Heart right ventricle (tissue), 16 donors: ENCODE results near the gene IGSF21. TPM values are rescaled to one million over a fixed set of nuclear protein-coding genes. Genes with fewer than 3 reads are reported as not detected.

Experiments used
- ATAC-seq, 8 donors: fragments of 200-7000 bp; cut with Tn5 transposase; one replicate each; pipeline ENCODE4 v1.9.1; 2020; ENCODE audit warnings: mild to moderate bottlenecking in 8 of 8, moderate library complexity in 8 of 8, moderate number of reproducible peaks in 1 of 8
- DNase-seq, 2 donors: peaks; one replicate each; pipeline ENCODE4 v3.0.0-alpha.2; 2020
- H3K27ac ChIP-seq, 10 donors: fragments of 200-600 bp; sonication (generic) in 2 of 10; one replicate each; pipeline versions ENCODE4 v1.5.0 to v1.8.0; 2020 to 2022; ENCODE audit warnings: mild to moderate bottlenecking in 3 of 10
- H3K27me3 ChIP-seq, 7 donors: fragments of 200-600 bp; one replicate each; pipeline ENCODE4 v1.8.0; 2021 to 2022; ENCODE audit warnings: mild to moderate bottlenecking in 2 of 7
- H3K36me3 ChIP-seq, 9 donors: fragments of 200-600 bp; sonication (generic) in 1 of 9; one replicate each; pipeline versions ENCODE4 v1.5.0 to v1.8.0; 2020 to 2022; ENCODE audit warnings: mild to moderate bottlenecking in 2 of 9
- H3K4me1 ChIP-seq, 9 donors: fragments of 200-600 bp; sonication (generic) in 1 of 9; one replicate each; pipeline versions ENCODE4 v1.5.0 to v1.8.0; 2020 to 2022; ENCODE audit warnings: mild to moderate bottlenecking in 4 of 9
- H3K4me3 ChIP-seq, 10 donors: fragments of 200-600 bp; sonication (generic) in 2 of 10; one replicate each; pipeline versions ENCODE4 v1.5.0 to v1.8.0; 2020 to 2022; ENCODE audit warnings: mild to moderate bottlenecking in 7 of 10, moderate library complexity in 2 of 10
- H3K9me3 ChIP-seq, 11 donors: fragments of 200-600 bp in 10 of 11; sonication (generic) in 2 of 11; one replicate each; pipeline versions ENCODE4 v1.5.0 to v1.8.0; 2013 to 2022; ENCODE audit warnings: mild to moderate bottlenecking in 2 of 11, control low read depth in 1 of 11, moderate library complexity in 1 of 11
- CTCF ChIP-seq, 9 donors: fragments of 200-600 bp; sonication (generic) in 2 of 9; IDR thresholded peaks; one replicate each; pipeline versions ENCODE4 v1.5.0 to v1.8.0; 2021 to 2022; ENCODE audit warnings: antibody characterized with exemption in 9 of 9, mild to moderate bottlenecking in 5 of 9, moderate library complexity in 1 of 9
- WGBS, 2 donors: extraction: QIAGEN DNeasy Blood & Tissue Kit; methylation state at CpG; one replicate each; pipeline ENCODE4 v1.1.7; 2013; ENCODE audit warnings: inconsistent platforms in 1 of 2; 5-methylcytosine and 5-hydroxymethylcytosine counted together
- intact Hi-C, 10 donors: fragments of 100-400 bp; cut with DNase I; formaldehyde crosslinking; loops; one replicate each; pipeline versions ENCODE4 v1.11.1 to v1.14.2; 2022
- polyA plus RNA-seq, 2 donors: library from polyadenylated mRNA; stranded (reverse); fragments of 200-250 nt; gene quantifications; one replicate each; pipeline ENCODE4 v1.2.3, GENCODE V29; 2013
- total RNA-seq, 10 donors: library from RNA; stranded (reverse); fragmentation: NEBNext Ultra II Directional in 3 of 10; extraction: Animal tissue kit (Norgen Biotek cat#: 25700) in 3 of 10; gene quantifications; one replicate each; pipeline versions ENCODE4 v1.2.1 to v1.2.4, GENCODE V29; 2021 to 2023
- donor health status: Arrhythmogenic right ventricular cardiomyopathy.
- donor health status: ischemic (EF 13 %, LVEDD 7.1; RV severe dilation, severe dysfunction).
- donor health status: healthy with polysubstance abuse.
- donor health status: DM: no; HTN: yes; CAD: no.
- donor health status: DM: no; HTN: no; CAD: no.
- donor health status: ischemic (EF 25% LVEDD 6.9; RV normal size, moderate dysfunction).
- donor health status: ischemic (EF 25% LVEDD 5.7; RV mildly dilated, moderate dysfunction).
- donor health status: healthy.
- donor health status: DM: yes; HTN: yes; CAD: no.
- donor health status: Ischemic cardiomyopathy.
- donor health status: ischemic (EF 35%, LVEDD 5.7; RV mildly dilated, moderate dysfunction).
- donor health status: nonischemic (EF 11% LVEDD 7.7; RV severe dilation, severe dysfunction).
- donor health status: DM: yes; HTN: yes; CAD: no.
- donor health status: PGD.
- donor health status: ischemic (EF 29% LVEDD 5.4; RV normal size, mild dysfunction).
- donor health status: nonischemic (EF 23%, LVEDD 6.1; RV moderate dilation, normal function).

Gene IGSF21
- total and polyA plus RNA-seq, 12 donors, result 0.13 to 1.6 (median 0.51) TPM; not detected in 1

GRCh38 chr1:18249631-18250030, 142.0 kb downstream of the IGSF21 start:
- intact Hi-C loops, result no loop called here
- H3K27ac ChIP-seq, result no peak overlapping the region
- H3K9me3 ChIP-seq, result peaks cover 0 to 21% (median 10%) of the 10 kb centered on the region in 11 donors
- no peak for TF ChIP-seq CTCF (IDR thresholded peaks at IDR 0.05)
- no peak for DNase-seq
- WGBS, 2 donors, result 38 to 53% methylated on average over 3 of the region's 3 CpGs
- peaks cover 0 to 23% (median 5%) of the 10 kb centered on the region in 7 donors for H3K27me3 ChIP-seq
- no peak overlapping the region for H3K4me3 ChIP-seq
- no peak for ATAC-seq
- H3K4me1 ChIP-seq, result no peaks in the 10 kb centered on the region
- H3K36me3 ChIP-seq, result no peaks in the 10 kb centered on the region

GRCh38 chr1:18253093-18253492, 145.5 kb downstream of the IGSF21 start:
- TF ChIP-seq CTCF (IDR thresholded peaks at IDR 0.05), result no peak
- no peak for DNase-seq
- intact Hi-C loops, result no loop called here
- ATAC-seq, result no peak
- Histone ChIP-seq H3K27me3 (peaks cover 0 to 21% (median 11%) of the 10 kb centered on the region in 7 donors), H3K4me1 (no peaks in the 10 kb centered on the region), H3K27ac (no peak overlapping the region), H3K4me3 (no peak overlapping the region), H3K9me3 (peaks cover 0 to 21% (median 10%) of the 10 kb centered on the region in 11 donors), H3K36me3 (no peaks in the 10 kb centered on the region)
- WGBS, 2 donors, result 58 to 60% methylated on average over 4 of the region's 4 CpGs

- DNase-seq (peak; percentile 44 to 46), ATAC-seq (peak in 2 of 8 donors; percentile 37 to 50)
- Histone ChIP-seq H3K27ac (no peak overlapping the region), H3K36me3 (no peaks in the 10 kb centered on the region), H3K9me3 (peaks cover 0 to 8% (median 1%) of the 10 kb centered on the region in 11 donors), H3K4me1 (no peaks in the 10 kb centered on the region), H3K4me3 (no peak overlapping the region), H3K27me3 (peaks cover 0 to 45% (median 23%) of the 10 kb centered on the region in 7 donors)
- TF ChIP-seq CTCF (IDR thresholded peaks at IDR 0.05), result no peak
- WGBS, 2 donors, result 32% methylated on average over 18 of the region's 18 CpGs
- intact Hi-C loops, result no loop called here
Observed at GRCh38 chr1:18256282-18257235, 149.0 kb downstream of the IGSF21 start.

GRCh38 chr1:18257778-18258177, 150.2 kb downstream of the IGSF21 start:
- H3K4me3 ChIP-seq, result no peak overlapping the region
- no peaks in the 10 kb centered on the region for H3K4me1 ChIP-seq
- intact Hi-C loops, result no loop called here
- no peaks in the 10 kb centered on the region for H3K9me3 ChIP-seq
- H3K36me3 ChIP-seq, result no peaks in the 10 kb centered on the region
- no peak for TF ChIP-seq CTCF (IDR thresholded peaks at IDR 0.05)
- H3K27me3 ChIP-seq, result peaks cover 0 to 56% (median 35%) of the 10 kb centered on the region in 7 donors
- ATAC-seq (no peak), DNase-seq (no peak)
- no peak overlapping the region for H3K27ac ChIP-seq
- 56 to 61% methylated on average over 3 of the region's 3 CpGs for WGBS, 2 donors
